ENCODE results near the gene ZBTB20. TPM values are rescaled to one million over a fixed set of nuclear protein-coding genes. Genes with fewer than 3 reads are reported as not detected.

ZBTB20 gene
- total RNA-seq, 1 donor from 2014 or later = 30.4 TPM

DNA sequence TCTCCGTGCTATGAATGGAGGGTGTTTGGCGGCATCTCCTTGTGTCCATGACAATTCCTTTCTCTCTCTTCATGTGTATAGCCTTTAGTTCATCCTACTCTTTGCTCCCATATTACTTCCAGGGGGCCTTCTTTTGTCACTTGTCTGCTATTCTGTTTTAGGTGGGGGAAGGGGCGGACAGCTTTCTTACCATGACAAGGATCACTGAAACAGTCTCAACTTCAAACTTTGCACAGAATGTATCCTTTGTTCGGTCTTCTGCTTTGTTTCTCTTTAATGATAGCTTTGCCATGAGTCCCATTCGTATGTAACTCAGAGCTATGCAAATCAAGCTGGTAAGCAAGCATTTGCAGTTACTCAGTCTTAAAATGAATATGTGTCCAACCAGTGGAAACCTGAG, 559.1 kb downstream of the ZBTB20 start:
- no peaks in the 10 kb centered on the region for H3K36me3 Mint-ChIP-seq
- H3K27me3 Mint-ChIP-seq (ENCODE audit: low read depth) = no peaks in the 10 kb centered on the region
- no peak overlapping the region for H3K27ac Mint-ChIP-seq
- H3K4me3 Mint-ChIP-seq = no peak overlapping the region
- no peaks in the 10 kb centered on the region for H3K4me1 Mint-ChIP-seq
- H3K9me3 Mint-ChIP-seq = no peaks in the 10 kb centered on the region
- TF ChIP-seq, protein P1, sequence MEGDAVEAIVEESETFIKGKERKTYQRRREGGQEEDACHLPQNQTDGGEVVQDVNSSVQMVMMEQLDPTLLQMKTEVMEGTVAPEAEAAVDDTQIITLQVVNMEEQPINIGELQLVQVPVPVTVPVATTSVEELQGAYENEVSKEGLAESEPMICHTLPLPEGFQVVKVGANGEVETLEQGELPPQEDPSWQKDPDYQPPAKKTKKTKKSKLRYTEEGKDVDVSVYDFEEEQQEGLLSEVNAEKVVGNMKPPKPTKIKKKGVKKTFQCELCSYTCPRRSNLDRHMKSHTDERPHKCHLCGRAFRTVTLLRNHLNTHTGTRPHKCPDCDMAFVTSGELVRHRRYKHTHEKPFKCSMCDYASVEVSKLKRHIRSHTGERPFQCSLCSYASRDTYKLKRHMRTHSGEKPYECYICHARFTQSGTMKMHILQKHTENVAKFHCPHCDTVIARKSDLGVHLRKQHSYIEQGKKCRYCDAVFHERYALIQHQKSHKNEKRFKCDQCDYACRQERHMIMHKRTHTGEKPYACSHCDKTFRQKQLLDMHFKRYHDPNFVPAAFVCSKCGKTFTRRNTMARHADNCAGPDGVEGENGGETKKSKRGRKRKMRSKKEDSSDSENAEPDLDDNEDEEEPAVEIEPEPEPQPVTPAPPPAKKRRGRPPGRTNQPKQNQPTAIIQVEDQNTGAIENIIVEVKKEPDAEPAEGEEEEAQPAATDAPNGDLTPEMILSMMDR (IDR thresholded peaks at IDR 0.05; ENCODE audit: unreplicated experiment) = no peak
- DNase-seq (ENCODE audit: low spot score in 2 of 2, unreplicated experiment in 2 of 2) = no peak

DNA sequence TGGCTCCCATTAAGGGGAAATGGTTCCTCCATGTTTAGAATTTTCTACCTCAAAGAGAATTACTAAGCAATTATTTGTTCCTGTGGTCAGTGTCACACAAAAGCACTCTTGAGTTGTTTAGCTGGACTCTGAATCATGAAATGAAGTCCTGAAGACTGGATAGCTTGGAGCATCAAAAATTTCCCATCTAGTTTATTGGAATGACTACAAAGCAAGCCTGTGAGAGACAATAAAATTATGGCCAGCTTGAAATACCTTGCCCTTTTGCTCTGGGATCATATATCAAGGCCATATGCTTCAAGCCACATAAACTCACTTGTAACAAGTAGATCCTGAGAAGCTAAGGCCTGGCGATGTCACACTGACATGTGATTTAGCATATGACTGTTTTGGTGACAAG, 561.0 kb downstream of the ZBTB20 start:
- Mint-ChIP-seq H3K9me3 (no peaks in the 10 kb centered on the region), H3K36me3 (no peaks in the 10 kb centered on the region), H3K27ac (no peak overlapping the region), H3K4me1 (no peaks in the 10 kb centered on the region), H3K27me3 (ENCODE audit: low read depth) (no peaks in the 10 kb centered on the region), H3K4me3 (no peak overlapping the region)
- TF ChIP-seq, protein P1 (IDR thresholded peaks at IDR 0.05; ENCODE audit: unreplicated experiment) = no peak
- DNase-seq (ENCODE audit: low spot score in 2 of 2, unreplicated experiment in 2 of 2) = no peak

DNA sequence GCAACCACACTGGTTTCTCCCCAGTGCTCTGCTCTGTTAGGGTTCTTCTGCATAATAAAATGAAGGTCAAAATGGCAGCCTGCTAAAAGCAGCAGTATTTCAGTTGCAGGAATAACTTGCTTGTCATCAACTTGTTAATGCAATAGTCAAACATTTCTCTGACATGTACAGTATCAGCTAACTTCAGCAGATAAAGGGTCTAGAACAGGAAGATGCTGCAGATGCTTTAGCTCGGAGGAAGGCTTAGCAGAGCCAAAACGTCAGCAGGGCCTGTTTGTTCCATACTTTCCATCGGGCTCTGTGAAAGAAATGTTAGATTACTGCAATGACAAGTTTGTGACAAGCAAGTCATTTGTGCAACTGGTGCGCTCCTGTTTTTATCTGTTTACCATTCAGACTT, 561.4 kb downstream of the ZBTB20 start:
- DNase-seq (ENCODE audit: low spot score in 2 of 2, unreplicated experiment in 2 of 2) = no peak
- H3K36me3 Mint-ChIP-seq = no peaks in the 10 kb centered on the region
- no peaks in the 10 kb centered on the region for H3K4me1 Mint-ChIP-seq
- no peaks in the 10 kb centered on the region for H3K27me3 Mint-ChIP-seq (ENCODE audit: low read depth)
- TF ChIP-seq, protein P1 (IDR thresholded peaks at IDR 0.05; ENCODE audit: unreplicated experiment) = no peak
- H3K9me3 Mint-ChIP-seq = no peaks in the 10 kb centered on the region
- no peak overlapping the region for H3K27ac Mint-ChIP-seq
- no peak overlapping the region for H3K4me3 Mint-ChIP-seq

DNA sequence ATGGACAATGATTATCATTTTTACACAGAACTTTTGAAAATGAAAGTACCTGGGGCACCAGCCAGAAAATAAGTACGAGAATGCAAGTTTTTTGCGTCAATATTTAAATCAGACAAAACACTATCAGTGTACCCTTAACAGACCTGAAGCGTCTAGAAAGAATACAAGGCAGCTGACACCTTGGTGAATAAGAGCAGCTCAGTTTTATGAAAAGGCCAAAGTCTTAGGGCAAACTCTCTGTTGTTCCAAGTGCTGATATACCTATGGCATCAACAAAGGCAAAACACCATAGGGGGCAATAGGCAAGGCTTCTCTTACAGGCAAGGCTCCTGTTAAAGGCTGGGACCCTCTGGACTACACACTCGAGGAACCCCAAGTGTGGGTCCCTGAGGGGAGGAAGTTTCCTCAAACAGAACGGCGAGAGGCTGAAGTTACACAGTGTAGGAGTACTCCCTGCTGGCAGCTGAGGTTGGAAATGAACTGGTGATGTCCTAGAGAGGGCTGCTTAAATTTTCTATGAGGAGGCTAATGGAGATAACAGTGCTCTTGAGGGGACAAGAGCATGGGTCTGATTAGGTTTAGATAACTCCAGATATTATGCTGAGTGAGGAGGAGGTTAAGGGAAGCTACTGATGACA, 562.2 kb downstream of the ZBTB20 start:
- TF ChIP-seq, protein P1 (IDR thresholded peaks at IDR 0.05; ENCODE audit: unreplicated experiment) = no peak
- no peak for DNase-seq (ENCODE audit: low spot score in 2 of 2, unreplicated experiment in 2 of 2)
- no peaks in the 10 kb centered on the region for H3K36me3 Mint-ChIP-seq
- H3K4me3 Mint-ChIP-seq = no peak overlapping the region
- H3K9me3 Mint-ChIP-seq = no peaks in the 10 kb centered on the region
- H3K4me1 Mint-ChIP-seq = no peaks in the 10 kb centered on the region
- no peak overlapping the region for H3K27ac Mint-ChIP-seq
- H3K27me3 Mint-ChIP-seq (ENCODE audit: low read depth) = no peaks in the 10 kb centered on the region

DNA sequence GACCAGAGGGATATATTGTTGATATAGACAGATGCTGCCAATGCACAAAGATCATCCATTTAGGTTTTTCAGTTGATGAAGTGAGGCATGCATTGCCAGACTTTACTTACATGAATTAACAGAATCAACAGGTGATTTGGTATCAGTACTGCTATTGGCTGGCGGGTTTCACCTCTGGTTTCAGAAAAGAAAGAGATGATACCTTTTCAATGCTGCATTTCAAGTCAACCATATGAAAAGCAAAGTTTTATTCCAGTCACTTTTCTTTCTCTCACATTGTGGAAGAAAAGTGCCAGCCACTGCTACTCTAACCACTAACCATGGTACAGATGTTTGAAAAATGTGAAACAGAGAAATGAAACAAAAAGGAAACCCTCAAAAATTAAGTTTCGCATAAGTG, 564.2 kb downstream of the ZBTB20 start:
- H3K27me3 Mint-ChIP-seq (ENCODE audit: low read depth) = no peaks in the 10 kb centered on the region
- no peak overlapping the region for H3K27ac Mint-ChIP-seq
- H3K9me3 Mint-ChIP-seq = no peaks in the 10 kb centered on the region
- no peak overlapping the region for H3K4me3 Mint-ChIP-seq
- TF ChIP-seq, protein P1 (IDR thresholded peaks at IDR 0.05; ENCODE audit: unreplicated experiment) = no peak
- H3K4me1 Mint-ChIP-seq = no peaks in the 10 kb centered on the region
- DNase-seq (ENCODE audit: low spot score in 2 of 2, unreplicated experiment in 2 of 2) = no peak
- no peaks in the 10 kb centered on the region for H3K36me3 Mint-ChIP-seq

Measured in mesothelial cell of epicardium (in vitro differentiated cells).